ENCODE data around the gene NRXN3. TPM values are rescaled to one million over a fixed set of nuclear protein-coding genes. Genes with fewer than 3 reads are reported as not detected.

The NRXN3 gene
- total RNA-seq, 1 donor from 2014 or later: 18.0 TPM

GRCh38 chr14:79588398-79588797 is 1418.2 kb downstream of the NRXN3 start:
- Histone ChIP-seq H3K9me3 (ENCODE audit: insufficient read depth, low read depth, low read length) (no peaks in the 10 kb centered on the region), H3K27ac (ENCODE audit: low read depth, low read length) (no peak overlapping the region), H3K9ac (ENCODE audit: low read length) (no peak overlapping the region), H3K27me3 (ENCODE audit: insufficient read depth, low read length) (no peaks in the 10 kb centered on the region), H3K36me3 (ENCODE audit: insufficient read depth, low read length) (no peaks in the 10 kb centered on the region), H2AFZ (ENCODE audit: low read depth, low read length) (no peak overlapping the region), H3K79me2 (ENCODE audit: insufficient read depth, low read length) (no peaks in the 10 kb centered on the region), H4K20me1 (ENCODE audit: insufficient read depth, low read length) (no peaks in the 10 kb centered on the region), H3K4me1 (ENCODE audit: insufficient read depth, low read length) (peaks cover 26% of the 10 kb centered on the region), H3K4me2 (ENCODE audit: low read length) (no peak overlapping the region), H3K4me3 (ENCODE audit: insufficient read depth, low read depth, low read length) (no peak overlapping the region)
- Mint-ChIP-seq H3K4me3 (ENCODE audit: unreplicated experiment) (no peak overlapping the region), H3K36me3 (ENCODE audit: low read depth, unreplicated experiment) (peaks cover 1% of the 10 kb centered on the region), H3K4me1 (ENCODE audit: low read depth, unreplicated experiment) (peaks cover 44% of the 10 kb centered on the region), H3K9me3 (ENCODE audit: unreplicated experiment) (peaks cover 4% of the 10 kb centered on the region), H3K27ac (ENCODE audit: unreplicated experiment) (no peak overlapping the region), H3K27me3 (ENCODE audit: low read depth, unreplicated experiment) (no peaks in the 10 kb centered on the region)
- DNase-seq (ENCODE audit: low read depth) (no peak), FAIRE-seq (no peak)
- TF ChIP-seq, protein P1, sequence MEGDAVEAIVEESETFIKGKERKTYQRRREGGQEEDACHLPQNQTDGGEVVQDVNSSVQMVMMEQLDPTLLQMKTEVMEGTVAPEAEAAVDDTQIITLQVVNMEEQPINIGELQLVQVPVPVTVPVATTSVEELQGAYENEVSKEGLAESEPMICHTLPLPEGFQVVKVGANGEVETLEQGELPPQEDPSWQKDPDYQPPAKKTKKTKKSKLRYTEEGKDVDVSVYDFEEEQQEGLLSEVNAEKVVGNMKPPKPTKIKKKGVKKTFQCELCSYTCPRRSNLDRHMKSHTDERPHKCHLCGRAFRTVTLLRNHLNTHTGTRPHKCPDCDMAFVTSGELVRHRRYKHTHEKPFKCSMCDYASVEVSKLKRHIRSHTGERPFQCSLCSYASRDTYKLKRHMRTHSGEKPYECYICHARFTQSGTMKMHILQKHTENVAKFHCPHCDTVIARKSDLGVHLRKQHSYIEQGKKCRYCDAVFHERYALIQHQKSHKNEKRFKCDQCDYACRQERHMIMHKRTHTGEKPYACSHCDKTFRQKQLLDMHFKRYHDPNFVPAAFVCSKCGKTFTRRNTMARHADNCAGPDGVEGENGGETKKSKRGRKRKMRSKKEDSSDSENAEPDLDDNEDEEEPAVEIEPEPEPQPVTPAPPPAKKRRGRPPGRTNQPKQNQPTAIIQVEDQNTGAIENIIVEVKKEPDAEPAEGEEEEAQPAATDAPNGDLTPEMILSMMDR (IDR thresholded peaks at IDR 0.05; ENCODE audit: insufficient read depth, low read depth, low read length): no peak
- TF ChIP-seq EZH2 (IDR thresholded peaks at IDR 0.05; ENCODE audit: insufficient read depth, low read length): no peak

DNA sequence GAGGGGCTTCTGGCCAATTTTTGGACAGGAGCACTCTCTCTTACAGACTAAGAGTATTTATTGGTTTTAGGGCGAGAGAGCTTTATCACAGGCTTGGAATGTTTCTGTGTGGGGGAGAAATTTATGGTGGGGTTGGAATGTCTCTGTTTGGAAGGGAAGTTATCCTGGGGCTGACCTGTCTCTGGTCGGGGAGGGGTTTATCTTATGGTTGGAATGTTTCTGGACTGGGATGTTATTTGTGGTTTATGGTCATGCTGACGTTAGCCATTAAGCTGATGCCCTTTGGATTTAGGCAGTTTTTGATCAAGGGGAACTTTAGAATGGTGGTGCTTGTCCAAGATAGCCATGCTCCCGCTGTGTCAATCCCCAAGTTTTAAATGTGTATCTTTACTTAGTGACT is 1426.4 kb downstream of the NRXN3 start:
- Histone ChIP-seq H2AFZ (ENCODE audit: low read depth, low read length) (no peak overlapping the region), H3K9ac (ENCODE audit: low read length) (peak overlapping the region; percentile 14), H3K27me3 (ENCODE audit: insufficient read depth, low read length) (no peaks in the 10 kb centered on the region), H3K4me1 (ENCODE audit: insufficient read depth, low read length) (peaks cover 21% of the 10 kb centered on the region), H3K4me3 (ENCODE audit: insufficient read depth, low read depth, low read length) (no peak overlapping the region), H3K4me2 (ENCODE audit: low read length) (peak overlapping the region; percentile 65), H3K79me2 (ENCODE audit: insufficient read depth, low read length) (no peaks in the 10 kb centered on the region), H3K36me3 (ENCODE audit: insufficient read depth, low read length) (no peaks in the 10 kb centered on the region), H4K20me1 (ENCODE audit: insufficient read depth, low read length) (no peaks in the 10 kb centered on the region), H3K27ac (ENCODE audit: low read depth, low read length) (peak overlapping the region; percentile 69), H3K9me3 (ENCODE audit: insufficient read depth, low read depth, low read length) (peaks cover 8% of the 10 kb centered on the region)
- Mint-ChIP-seq H3K27me3 (ENCODE audit: low read depth, unreplicated experiment) (no peaks in the 10 kb centered on the region), H3K4me3 (ENCODE audit: unreplicated experiment) (no peak overlapping the region), H3K27ac (ENCODE audit: unreplicated experiment) (peak overlapping the region; percentile 80), H3K4me1 (ENCODE audit: low read depth, unreplicated experiment) (peaks cover 38% of the 10 kb centered on the region), H3K9me3 (ENCODE audit: unreplicated experiment) (peaks cover 4% of the 10 kb centered on the region), H3K36me3 (ENCODE audit: low read depth, unreplicated experiment) (peaks cover 1% of the 10 kb centered on the region)
- DNase-seq (ENCODE audit: low read depth) (peak; percentile 94), FAIRE-seq (peak; percentile 32)
- TF ChIP-seq, protein P1 (IDR thresholded peaks at IDR 0.05; ENCODE audit: insufficient read depth, low read depth, low read length): no peak
- TF ChIP-seq EZH2 (IDR thresholded peaks at IDR 0.05; ENCODE audit: insufficient read depth, low read length): no peak

GRCh38 chr14:79597566-79597965 is 1427.4 kb downstream of the NRXN3 start:
- H3K4me2 ChIP-seq (ENCODE audit: low read length): peak overlapping the region; percentile 65
- no peak for TF ChIP-seq EZH2 (IDR thresholded peaks at IDR 0.05; ENCODE audit: insufficient read depth, low read length)
- TF ChIP-seq, protein P1 (IDR thresholded peaks at IDR 0.05; ENCODE audit: insufficient read depth, low read depth, low read length): no peak
- H3K27ac Mint-ChIP-seq (ENCODE audit: unreplicated experiment): peak overlapping the region; percentile 80
- no peaks in the 10 kb centered on the region for H3K79me2 ChIP-seq (ENCODE audit: insufficient read depth, low read length)
- H3K36me3 Mint-ChIP-seq (ENCODE audit: low read depth, unreplicated experiment): peaks cover 1% of the 10 kb centered on the region
- H3K4me3 ChIP-seq (ENCODE audit: insufficient read depth, low read depth, low read length): no peak overlapping the region
- peak overlapping the region; percentile 14 for H3K9ac ChIP-seq (ENCODE audit: low read length)
- no peaks in the 10 kb centered on the region for H3K27me3 Mint-ChIP-seq (ENCODE audit: low read depth, unreplicated experiment)
- H3K4me1 Mint-ChIP-seq (ENCODE audit: low read depth, unreplicated experiment): peaks cover 38% of the 10 kb centered on the region
- H2AFZ ChIP-seq (ENCODE audit: low read depth, low read length): no peak overlapping the region
- DNase-seq (ENCODE audit: low read depth) (peak; percentile 74), FAIRE-seq (peak; percentile 58)
- no peaks in the 10 kb centered on the region for H3K27me3 ChIP-seq (ENCODE audit: insufficient read depth, low read length)
- no peaks in the 10 kb centered on the region for H3K36me3 ChIP-seq (ENCODE audit: insufficient read depth, low read length)
- H3K9me3 Mint-ChIP-seq (ENCODE audit: unreplicated experiment): peaks cover 4% of the 10 kb centered on the region
- H3K27ac ChIP-seq (ENCODE audit: low read depth, low read length): peak overlapping the region; percentile 69
- no peak overlapping the region for H3K4me3 Mint-ChIP-seq (ENCODE audit: unreplicated experiment)
- H3K4me1 ChIP-seq (ENCODE audit: insufficient read depth, low read length): peaks cover 21% of the 10 kb centered on the region
- peaks cover 8% of the 10 kb centered on the region for H3K9me3 ChIP-seq (ENCODE audit: insufficient read depth, low read depth, low read length)
- no peaks in the 10 kb centered on the region for H4K20me1 ChIP-seq (ENCODE audit: insufficient read depth, low read length)

Data from astrocyte (in vitro differentiated cells and primary cell).